Fibroblast of mammary gland (primary cell): ENCODE data around the gene MPO.

Experiments used
- DNase-seq: peaks from one replicate; pipeline ENCODE4 v3.0.0-alpha.2; 2010; ENCODE audit warnings: low read depth
- H3K4me3 ChIP-seq: 2 replicates; pipeline ENCODE4 v1.5.1; 2011; ENCODE audit warnings: low read depth, mild to moderate bottlenecking, low read length, moderate library complexity; ENCODE audit not compliant: control insufficient read depth
- CTCF ChIP-seq: conservative IDR thresholded peaks from 2 replicates; pipeline ENCODE4 v1.5.1; 2011; ENCODE audit warnings: low read depth, low read length, inconsistent platforms; ENCODE audit not compliant: control insufficient read depth, insufficient read depth

The MPO gene

GRCh38 chr17:58231641-58232040, 49.1 kb downstream of the MPO start:
- no peak for TF ChIP-seq CTCF
- H3K4me3 ChIP-seq, result no peak overlapping the region
- peak; percentile 72 for DNase-seq

GRCh38 chr17:58229881-58230280, 50.9 kb downstream of the MPO start:
- no peak for TF ChIP-seq CTCF
- no peak overlapping the region for H3K4me3 ChIP-seq
- DNase-seq, result no peak

GRCh38 chr17:58229384-58229783, 51.4 kb downstream of the MPO start:
- TF ChIP-seq CTCF, result no peak
- DNase-seq, result no peak
- no peak overlapping the region for H3K4me3 ChIP-seq

- H3K4me3 ChIP-seq, result no peak overlapping the region
- DNase-seq, result no peak
- TF ChIP-seq CTCF, result no peak
Observed at GRCh38 chr17:58228679-58229078, 52.1 kb downstream of the MPO start.

- TF ChIP-seq CTCF, result no peak
- no peak for DNase-seq
- no peak overlapping the region for H3K4me3 ChIP-seq
Observed at GRCh38 chr17:58227733-58228132, 53.0 kb downstream of the MPO start.

GRCh38 chr17:58224315-58224714, 56.4 kb downstream of the MPO start:
- peak; percentile 60 for DNase-seq
- no peak overlapping the region for H3K4me3 ChIP-seq
- TF ChIP-seq CTCF, result no peak
